Ovary (tissue), 9 donors: ENCODE results near the gene PAK4. TPM values are rescaled to one million over a fixed set of nuclear protein-coding genes. Genes with fewer than 3 reads are reported as not detected.
"Not testable (repeated sequence)": the region's sequence is repeated elsewhere in the genome, so short reads cannot be mapped to it uniquely, and the experiment has no call there.

ENCODE experiments used
- DNase-seq, 5 donors: peaks; one replicate each; pipeline ENCODE4 v3.0.0-alpha.2; 2019 to 2020
- H3K27ac ChIP-seq, 2 donors: fragments of 200-600 bp; one replicate each; pipeline versions ENCODE4 v1.5.1 to v1.8.0; 2019 to 2022
- H3K27me3 ChIP-seq: fragments of 200-600 bp; one replicate; pipeline ENCODE4 v1.8.0; 2022
- H3K36me3 ChIP-seq: fragments of 200-600 bp; sonication (generic); one replicate; pipeline ENCODE4 v1.5.1; 2019
- H3K4me1 ChIP-seq: one replicate; pipeline ENCODE4 v1.8.1; 2013; ENCODE audit warnings: mild to moderate bottlenecking, moderate library complexity; ENCODE audit not compliant: insufficient read depth
- H3K4me3 ChIP-seq: fragments of 200-600 bp; sonication (generic); one replicate; pipeline ENCODE4 v1.5.1; 2017
- H3K9me3 ChIP-seq, 2 donors: fragments of 200-600 bp in 1 of 2; sonication (generic) in 1 of 2; one replicate each; pipeline versions ENCODE4 v1.5.1 to v1.8.1; 2013 to 2019; ENCODE audit warnings: mild to moderate bottlenecking in 1 of 2, moderate library complexity in 1 of 2
- EP300 ChIP-seq: sonication (generic); formaldehyde crosslinking; IDR thresholded peaks from one replicate; pipeline ENCODE4 v1.6.1; 2017; ENCODE audit warnings: antibody characterized with exemption
- POLR2A ChIP-seq: fragments of 450-650 bp; IDR thresholded peaks from one replicate; pipeline ENCODE4 v1.6.1; 2017; ENCODE audit warnings: antibody characterized with exemption, mild to moderate bottlenecking, moderate library complexity
- whole genome bisulfite sequencing, 3 donors: extraction: QIAGEN DNeasy Blood & Tissue Kit in 1 of 3; methylation state at CpG; one replicate each; pipeline versions ENCODE4 v1.1.5 to v1.1.7; 2013 to 2017; 5-methylcytosine and 5-hydroxymethylcytosine counted together
- intact Hi-C, 4 donors: fragments of 100-400 bp; cut with DNase I; formaldehyde crosslinking; loops; one replicate each; pipeline versions ENCODE4 v1.11.0 to v1.15.1; 2022 to 2023
- polyA plus RNA-seq, 2 donors: library from polyadenylated mRNA; stranded (reverse); fragments of 200-250 nt in 1 of 2; fragments of 350-450 nt in 1 of 2; fragmentation: Illumina TruSeq in 1 of 2; extraction: RNeasy Lipid Tissue Mini Kit (QIAGEN cat#74804) in 1 of 2; gene quantifications; one replicate each; pipeline ENCODE4 v1.2.3, GENCODE V29; 2013 to 2014
- total RNA-seq, 7 donors: library from RNA; depleted of rRNA in 2 of 7; stranded (reverse); fragments of >200 nt in 2 of 7; fragmentation: NEBNext Ultra II Directional in 3 of 7; extraction: Animal tissue kit (Norgen Biotek cat#: 25700) in 3 of 7; gene quantifications; one replicate each; pipeline versions ENCODE4 v1.1.0 to v1.2.4, GENCODE V29; 2016 to 2023
- TF ChIP-seq, protein P1 (sequence below), 3 donors: fragments of 450-650 bp in 2 of 3; fragments of 200-600 bp in 1 of 3; IDR thresholded peaks; one replicate each; pipeline versions ENCODE4 v1.5.1 to v1.8.0; 2016 to 2022; ENCODE audit warnings: antibody characterized with exemption in 3 of 3, mild to moderate bottlenecking in 1 of 3
- donor health status: DM: no; HTN: no; CAD: no; lungs with moderate emphysema.
- donor health status: DM: no; HTN: no; CAD: no.
- donor health status: Bipolar disorder and iron deficiency.
- donor health status: DM: yes; HTN: yes; CAD: no.
- donor health status: DM: no; HTN: no; CAD: no.
- donor health status: DM: yes; HTN: yes; CAD: no.

Gene PAK4
- total and polyA plus RNA-seq, 9 donors = 10.4 to 62.2 (median 35.4) TPM

DNA sequence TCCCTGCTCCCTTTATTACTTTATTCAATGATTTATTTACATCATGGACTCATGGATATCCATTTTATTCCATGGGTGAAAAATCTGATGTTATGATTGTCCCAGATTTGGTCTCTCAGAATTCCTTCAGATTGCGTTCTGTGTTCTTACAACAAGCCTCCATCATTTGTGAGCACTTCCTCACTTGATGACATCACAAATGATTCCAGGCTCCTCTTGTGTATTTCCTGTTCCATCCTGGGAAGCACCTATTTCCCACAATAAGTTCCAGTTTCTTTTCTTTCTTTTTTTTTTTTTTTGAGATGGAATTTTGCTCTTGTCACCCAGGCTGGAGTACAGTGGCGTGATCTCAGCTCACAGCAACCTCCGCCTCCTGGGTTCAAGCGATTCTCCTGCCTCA lies 34.7 kb upstream of the PAK4 start:
- H3K36me3 ChIP-seq = no peaks in the 10 kb centered on the region
- H3K27me3 ChIP-seq = no peaks in the 10 kb centered on the region
- no peaks in the 10 kb centered on the region for H3K9me3 ChIP-seq
- H3K27ac ChIP-seq = no peak overlapping the region
- DNase-seq = no peak
- no peak for TF ChIP-seq EP300
- TF ChIP-seq, protein P1, sequence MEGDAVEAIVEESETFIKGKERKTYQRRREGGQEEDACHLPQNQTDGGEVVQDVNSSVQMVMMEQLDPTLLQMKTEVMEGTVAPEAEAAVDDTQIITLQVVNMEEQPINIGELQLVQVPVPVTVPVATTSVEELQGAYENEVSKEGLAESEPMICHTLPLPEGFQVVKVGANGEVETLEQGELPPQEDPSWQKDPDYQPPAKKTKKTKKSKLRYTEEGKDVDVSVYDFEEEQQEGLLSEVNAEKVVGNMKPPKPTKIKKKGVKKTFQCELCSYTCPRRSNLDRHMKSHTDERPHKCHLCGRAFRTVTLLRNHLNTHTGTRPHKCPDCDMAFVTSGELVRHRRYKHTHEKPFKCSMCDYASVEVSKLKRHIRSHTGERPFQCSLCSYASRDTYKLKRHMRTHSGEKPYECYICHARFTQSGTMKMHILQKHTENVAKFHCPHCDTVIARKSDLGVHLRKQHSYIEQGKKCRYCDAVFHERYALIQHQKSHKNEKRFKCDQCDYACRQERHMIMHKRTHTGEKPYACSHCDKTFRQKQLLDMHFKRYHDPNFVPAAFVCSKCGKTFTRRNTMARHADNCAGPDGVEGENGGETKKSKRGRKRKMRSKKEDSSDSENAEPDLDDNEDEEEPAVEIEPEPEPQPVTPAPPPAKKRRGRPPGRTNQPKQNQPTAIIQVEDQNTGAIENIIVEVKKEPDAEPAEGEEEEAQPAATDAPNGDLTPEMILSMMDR (IDR thresholded peaks at IDR 0.05) = no peak
- TF ChIP-seq POLR2A = no peak
- no peaks in the 10 kb centered on the region for H3K4me1 ChIP-seq
- WGBS, 3 donors = 87 to 93% (median 91%) methylated on average over 4 of the region's 4 CpGs
- intact Hi-C loops = no loop called here
- no peak overlapping the region for H3K4me3 ChIP-seq

- H3K9me3 ChIP-seq, intact Hi-C loops, H3K27ac ChIP-seq, DNase-seq, H3K4me3 ChIP-seq, H3K27me3 ChIP-seq, H3K4me1 ChIP-seq, H3K36me3 ChIP-seq: not testable (repeated sequence)
- 72 to 78% (median 78%) methylated on average over 5 of the region's 5 CpGs for whole genome bisulfite sequencing, 3 donors
Observed at GRCh38 chr19:39095799-39096540, 29.6 kb upstream of the PAK4 start.

- 64 to 74% (median 65%) methylated on average over 5 of the region's 5 CpGs for WGBS, 3 donors
- H3K27me3 ChIP-seq = no peaks in the 10 kb centered on the region
- intact Hi-C loops = no loop called here
- H3K4me1 ChIP-seq = no peaks in the 10 kb centered on the region
- DNase-seq = no peak
- no peak overlapping the region for H3K27ac ChIP-seq
- H3K4me3 ChIP-seq = no peak overlapping the region
- no peaks in the 10 kb centered on the region for H3K9me3 ChIP-seq
- H3K36me3 ChIP-seq = no peaks in the 10 kb centered on the region
- TF ChIP-seq, protein P1 (IDR thresholded peaks at IDR 0.05) = no peak
- TF ChIP-seq POLR2A (no peak), EP300 (no peak)
Observed at GRCh38 chr19:39097299-39097698, 28.3 kb upstream of the PAK4 start.

DNA sequence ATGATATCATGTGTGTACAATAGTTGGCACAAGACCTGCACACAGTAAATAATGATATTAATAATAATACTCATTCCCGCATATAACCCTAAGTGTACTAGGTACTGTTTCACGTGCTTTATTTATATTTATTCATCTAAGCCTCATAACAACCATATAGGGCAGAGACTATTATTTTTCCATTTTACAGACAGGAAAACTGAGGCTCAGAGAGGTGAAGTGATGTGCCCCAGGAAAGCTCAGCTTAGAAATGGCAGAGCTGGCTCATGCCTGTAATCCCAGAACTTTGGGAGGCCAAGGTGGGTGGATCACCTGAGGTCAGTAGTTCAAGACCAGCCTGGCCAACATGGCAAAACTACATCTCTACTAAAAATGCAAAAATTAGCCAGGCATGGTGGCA lies 27.9 kb upstream of the PAK4 start:
- 56 to 67% (median 57%) methylated on average over 2 of the region's 2 CpGs for WGBS, 3 donors
- Histone ChIP-seq H3K27me3 (no peaks in the 10 kb centered on the region), H3K36me3 (no peaks in the 10 kb centered on the region), H3K4me3 (no peak overlapping the region), H3K27ac (no peak overlapping the region), H3K9me3 (no peaks in the 10 kb centered on the region), H3K4me1 (no peaks in the 10 kb centered on the region)
- TF ChIP-seq, protein P1 (IDR thresholded peaks at IDR 0.05) = no peak
- no peak for TF ChIP-seq POLR2A
- no peak for TF ChIP-seq EP300
- intact Hi-C loops = no loop called here
- no peak for DNase-seq
